ENCODE measurements around the gene CDK11A.

The CDK11A gene

GRCh38 chr1:1724035-1724864 is at the start of gene CDK11A:
Gene CDK11A, minus strand, starts transcription at chr1:1724357. Its CDS starts 1,539 bp downstream, at chr1:1722818.
- peak; percentile 99 for DNase-seq

GRCh38 chr1:1773874-1774273 is 49.7 kb upstream of the CDK11A start:
- no peak for DNase-seq

- no peak for DNase-seq
Measured at GRCh38 chr1:1771096-1771495, 46.9 kb upstream of the CDK11A start.

- no peak for DNase-seq
Measured at GRCh38 chr1:1770102-1770501, 45.9 kb upstream of the CDK11A start.

GRCh38 chr1:1768249-1768992 is 44.3 kb upstream of the CDK11A start:
- DNase-seq: no peak

- DNase-seq: no peak
Measured at GRCh38 chr1:1764876-1765470, 40.8 kb upstream of the CDK11A start.

GRCh38 chr1:1763657-1764621 is 39.8 kb upstream of the CDK11A start:
- DNase-seq: no peak

- no peak for DNase-seq
Measured at GRCh38 chr1:1761504-1762376, 37.6 kb upstream of the CDK11A start.

- no peak for DNase-seq
Measured at GRCh38 chr1:1760715-1761114, 36.6 kb upstream of the CDK11A start.

- no peak for DNase-seq
Measured at GRCh38 chr1:1760345-1760650, 36.1 kb upstream of the CDK11A start.

GRCh38 chr1:1759456-1760344 is 35.5 kb upstream of the CDK11A start:
- no peak for DNase-seq

- DNase-seq: no peak
Measured at GRCh38 chr1:1758692-1759455, 34.7 kb upstream of the CDK11A start.

GRCh38 chr1:1758059-1758621 is 34.0 kb upstream of the CDK11A start:
- DNase-seq: no peak

- no peak for DNase-seq
Measured at GRCh38 chr1:1757422-1758058, 33.4 kb upstream of the CDK11A start.

- DNase-seq: no peak
Measured at GRCh38 chr1:1756661-1757421, 32.7 kb upstream of the CDK11A start.

GRCh38 chr1:1755852-1756251 is 31.7 kb upstream of the CDK11A start:
- DNase-seq: no peak

- DNase-seq: no peak
Measured at GRCh38 chr1:1755426-1755825, 31.3 kb upstream of the CDK11A start.
